NCI-H2196 (cell line): ENCODE measurements around the gene RAVER1.
A peak's percentile ranks its signal among the peaks of the same experiment; 100 is the strongest.

Source experiments
- DNase-seq: peaks from one replicate; lab custom pipeline; 2025; ENCODE audit not compliant: unreplicated experiment; lab: John Stamatoyannopoulos, UW

The RAVER1 gene

GRCh38 chr19:10270616-10271394, 62.5 kb downstream of the RAVER1 start, which contains the start of gene ICAM1:
Gene ICAM1 (plus strand): TSS chr19:10271120. CDS start chr19:10271160, 40 bp downstream.
- no peak for DNase-seq

DNA sequence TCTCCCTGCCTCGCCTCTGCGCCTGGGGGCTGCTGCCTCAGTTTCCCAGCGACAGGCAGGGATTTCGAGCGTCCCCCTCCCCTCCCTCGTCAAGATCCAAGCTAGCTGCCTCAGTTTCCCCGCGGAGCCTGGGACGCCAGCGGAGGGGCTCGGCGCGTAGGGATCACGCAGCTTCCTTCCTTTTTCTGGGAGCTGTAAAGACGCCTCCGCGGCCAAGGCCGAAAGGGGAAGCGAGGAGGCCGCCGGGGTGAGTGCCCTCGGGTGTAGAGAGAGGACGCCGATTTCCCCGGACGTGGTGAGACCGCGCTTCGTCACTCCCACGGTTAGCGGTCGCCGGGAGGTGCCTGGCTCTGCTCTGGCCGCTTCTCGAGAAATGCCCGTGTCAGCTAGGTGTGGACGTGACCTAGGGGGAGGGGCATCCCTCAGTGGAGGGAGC, 63.1 kb downstream of the RAVER1 start:
- no peak for DNase-seq

DNA sequence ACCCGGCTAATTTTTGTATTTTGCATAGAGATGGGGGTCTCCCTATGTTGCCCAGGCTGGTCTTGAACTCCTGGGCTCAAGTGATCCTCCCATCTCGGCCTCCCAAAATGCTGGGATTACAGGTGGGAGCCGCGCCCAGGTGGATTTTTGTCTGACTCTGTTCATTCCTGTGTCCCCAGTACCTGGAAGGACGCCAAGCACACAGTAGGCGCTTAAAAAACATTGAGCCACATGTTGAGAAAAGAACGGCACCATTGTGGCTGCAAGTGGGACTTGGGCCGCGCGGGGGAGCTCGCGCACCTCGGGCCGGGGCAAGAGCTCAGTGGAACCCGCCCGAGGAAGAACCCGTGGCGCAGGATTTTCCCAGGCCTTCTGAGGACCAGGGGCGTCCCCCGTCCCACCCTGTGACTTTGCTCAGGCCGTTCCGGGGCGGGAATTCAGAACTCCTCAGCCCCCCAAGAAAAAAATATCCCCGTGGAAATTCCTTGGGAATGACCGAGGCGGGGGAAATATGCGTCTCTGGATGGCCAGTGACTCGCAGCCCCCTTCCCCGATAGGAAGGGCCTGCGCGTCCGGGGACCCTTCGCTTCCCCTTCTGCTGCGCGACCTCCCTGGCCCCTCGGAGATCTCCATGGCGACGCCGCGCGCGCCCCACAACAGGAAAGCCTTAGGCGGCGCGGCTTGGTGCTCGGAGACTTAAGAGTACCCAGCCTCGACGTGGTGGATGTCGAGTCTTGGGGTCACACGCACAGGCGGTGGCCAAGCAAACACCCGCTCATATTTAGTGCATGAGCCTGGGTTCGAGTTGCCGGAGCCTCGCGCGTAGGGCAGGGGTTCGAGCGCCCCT, 63.8 kb downstream of the RAVER1 start:
- DNase-seq, result peak; percentile 85

GRCh38 chr19:10268071-10268470, 65.3 kb downstream of the RAVER1 start:
- DNase-seq, result no peak

DNA sequence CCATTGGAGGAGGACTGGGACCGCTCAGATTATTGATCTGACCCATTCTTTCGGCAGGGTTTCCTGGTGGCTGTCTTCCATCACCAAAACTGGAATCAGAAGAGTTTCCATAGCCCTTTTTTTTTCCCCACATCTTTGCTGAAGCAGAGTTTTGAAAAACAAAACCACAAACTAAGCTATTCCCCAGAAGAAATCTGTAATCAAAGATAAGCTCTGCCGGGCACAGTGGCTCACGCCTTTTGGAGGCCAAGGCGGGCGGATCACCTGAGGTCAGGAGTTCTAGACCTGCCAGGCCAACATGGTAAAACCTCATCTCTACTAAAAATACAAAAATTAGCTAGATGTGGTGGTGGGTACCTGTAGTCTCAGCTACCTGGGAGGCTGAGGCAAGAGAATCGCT, 66.6 kb downstream of the RAVER1 start:
- DNase-seq, result no peak
